NCI-H2227 (cell line): ENCODE data around the gene COA8.

Experiments
- DNase-seq: peaks from one replicate; lab custom pipeline; 2025; ENCODE audit not compliant: unreplicated experiment; lab: John Stamatoyannopoulos, UW

Gene COA8, protein sequence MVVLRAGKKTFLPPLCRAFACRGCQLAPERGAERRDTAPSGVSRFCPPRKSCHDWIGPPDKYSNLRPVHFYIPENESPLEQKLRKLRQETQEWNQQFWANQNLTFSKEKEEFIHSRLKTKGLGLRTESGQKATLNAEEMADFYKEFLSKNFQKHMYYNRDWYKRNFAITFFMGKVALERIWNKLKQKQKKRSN

DNA sequence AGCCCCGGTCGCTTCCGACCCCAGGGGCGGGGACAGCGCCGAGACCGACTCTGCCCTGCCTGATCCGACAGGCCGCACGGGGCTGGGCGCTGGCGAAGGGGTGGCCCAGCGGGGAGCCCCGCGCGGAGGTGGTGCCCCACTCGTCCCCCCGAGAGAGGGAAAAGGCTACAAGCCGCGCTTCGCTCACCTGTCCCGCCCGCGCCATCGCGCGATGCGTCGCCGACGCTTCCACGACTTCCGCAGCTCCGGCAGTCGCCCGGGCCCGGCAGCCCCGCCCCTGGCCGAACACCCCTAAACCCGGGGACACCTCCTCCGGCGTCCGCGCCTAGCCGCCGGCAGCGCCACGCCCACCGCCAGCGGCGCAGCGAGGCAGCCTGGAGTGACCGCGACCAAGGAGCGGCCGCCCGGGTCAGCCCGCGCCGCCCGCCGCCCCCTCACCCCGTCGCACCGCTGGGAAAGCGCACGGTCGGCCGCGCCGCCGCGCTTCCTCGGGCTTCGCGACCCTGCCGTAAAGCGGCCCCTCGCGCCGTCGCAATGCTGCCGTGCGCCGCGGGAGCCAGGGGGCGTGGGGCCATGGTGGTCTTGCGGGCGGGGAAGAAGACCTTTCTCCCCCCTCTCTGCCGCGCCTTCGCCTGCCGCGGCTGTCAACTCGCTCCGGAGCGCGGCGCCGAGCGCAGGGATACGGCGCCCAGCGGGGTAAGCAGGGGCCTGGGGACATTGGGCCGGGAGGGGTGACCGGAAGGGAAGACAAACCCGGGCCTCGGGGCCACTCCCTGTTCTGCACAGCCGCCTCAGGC, at the start of gene COA8, which contains the start of gene BAG5:
TSS of gene COA8 (plus strand) at position 532 of the 797 bp plus-strand sequence. CDS start at position 574, 42 bp downstream.
TSS of gene BAG5 (minus strand) at position 229 of the 797 bp plus-strand sequence. CDS start 1,493 bp downstream, outside the sequence.
- DNase-seq = peak; percentile 95

DNA sequence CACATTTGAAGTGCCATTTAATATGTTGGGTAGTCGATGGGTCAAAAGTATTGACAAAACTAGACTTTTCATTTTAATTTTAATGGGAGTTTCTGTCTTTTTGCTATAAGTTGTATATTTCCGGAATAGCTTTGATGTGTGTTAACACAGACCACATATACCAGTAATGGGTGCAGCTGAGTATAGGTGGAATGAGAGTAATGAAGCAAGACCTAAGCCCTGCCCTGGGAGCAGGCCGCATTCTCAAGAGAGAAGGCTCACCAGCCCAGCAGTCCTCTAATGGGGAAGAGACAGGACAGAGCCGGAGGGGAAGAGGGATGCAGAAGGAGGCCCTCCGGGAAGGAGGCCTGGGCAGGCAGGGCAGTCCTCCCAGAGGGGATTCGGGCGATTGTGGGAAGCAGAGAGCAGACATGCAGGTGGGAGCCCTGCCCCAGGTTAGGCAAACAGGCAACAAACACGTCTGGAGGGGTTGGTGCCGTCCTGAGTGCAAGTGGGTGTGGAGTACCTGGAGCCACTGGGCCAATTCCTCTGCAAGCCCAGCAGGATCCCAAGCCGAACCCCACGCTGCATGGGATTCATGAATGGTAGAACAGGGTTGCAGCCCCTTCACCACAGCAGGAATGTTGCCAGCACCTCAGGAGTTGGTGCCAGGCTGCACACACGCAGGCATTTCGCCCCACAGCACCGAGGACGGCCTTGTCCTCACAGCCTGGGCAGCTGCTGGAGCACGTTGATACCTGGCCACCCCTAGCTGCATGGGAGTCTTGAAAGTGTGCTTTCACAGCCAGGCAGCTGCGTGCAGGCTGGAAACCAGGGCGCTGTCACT, 48.0 kb upstream of the COA8 start:
- no peak for DNase-seq

DNA sequence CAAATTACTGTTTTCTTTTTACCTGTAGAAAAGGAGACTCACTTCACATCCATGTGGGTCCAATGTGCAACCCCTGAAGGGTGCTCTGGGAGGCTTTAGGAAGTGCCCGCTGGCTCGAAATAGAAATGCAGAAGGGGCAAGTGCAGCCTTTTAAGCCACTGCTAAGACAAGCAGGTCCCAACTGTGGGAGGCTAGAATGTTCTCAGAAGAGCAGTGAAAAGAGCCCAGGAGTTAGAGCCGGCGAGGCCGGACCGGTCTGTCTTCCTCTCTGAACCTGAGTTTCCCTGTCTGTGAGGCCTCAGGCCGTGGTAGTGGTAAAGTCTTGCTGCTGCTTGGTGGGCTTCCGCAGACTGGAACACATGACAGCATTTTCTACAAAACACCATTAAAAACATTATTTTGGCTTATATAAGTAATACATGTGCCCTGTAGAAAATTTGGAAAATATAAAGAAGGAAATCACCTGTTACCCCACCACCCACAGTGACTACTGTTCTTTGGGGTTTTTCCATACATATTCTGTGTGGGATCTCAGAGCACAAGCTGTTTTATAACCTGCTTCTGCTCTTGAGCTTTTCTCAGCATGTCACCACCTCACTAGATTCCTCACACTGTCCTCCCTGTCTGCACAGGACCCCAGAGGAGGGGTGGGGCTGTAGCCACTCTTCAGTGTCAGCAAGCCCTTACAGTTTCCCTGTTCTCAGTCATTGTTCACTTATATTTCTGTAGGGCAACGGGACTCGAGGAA, 46.2 kb upstream of the COA8 start:
- no peak for DNase-seq

DNA sequence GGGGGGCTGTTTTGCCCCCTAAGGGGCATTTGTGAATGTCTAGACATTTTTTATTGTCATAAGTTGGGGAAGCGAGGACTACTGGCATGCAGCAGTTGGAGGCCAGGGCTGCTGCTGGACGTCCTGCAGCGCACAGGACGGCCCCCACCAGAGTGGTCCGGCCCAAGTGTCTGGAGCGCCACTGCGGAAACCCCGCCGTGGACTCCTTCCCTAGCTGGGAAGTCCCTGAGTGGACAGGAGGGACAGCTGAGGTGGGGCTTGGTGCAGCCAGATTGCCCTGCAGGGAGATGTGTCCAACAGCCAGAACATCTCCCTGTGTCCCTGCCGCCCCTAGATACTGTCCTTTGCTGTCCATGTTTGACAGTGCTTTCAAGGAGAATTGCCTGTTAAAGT, 45.6 kb upstream of the COA8 start:
- DNase-seq = no peak

GRCh38 chr14:103517721-103518421, 44.9 kb upstream of the COA8 start:
- no peak for DNase-seq

- DNase-seq = peak; percentile 71
Observed at GRCh38 chr14:103518422-103519042, 44.2 kb upstream of the COA8 start.

GRCh38 chr14:103519043-103519836, 43.5 kb upstream of the COA8 start:
- DNase-seq = no peak

GRCh38 chr14:103519837-103520212, 42.9 kb upstream of the COA8 start:
- no peak for DNase-seq

DNA sequence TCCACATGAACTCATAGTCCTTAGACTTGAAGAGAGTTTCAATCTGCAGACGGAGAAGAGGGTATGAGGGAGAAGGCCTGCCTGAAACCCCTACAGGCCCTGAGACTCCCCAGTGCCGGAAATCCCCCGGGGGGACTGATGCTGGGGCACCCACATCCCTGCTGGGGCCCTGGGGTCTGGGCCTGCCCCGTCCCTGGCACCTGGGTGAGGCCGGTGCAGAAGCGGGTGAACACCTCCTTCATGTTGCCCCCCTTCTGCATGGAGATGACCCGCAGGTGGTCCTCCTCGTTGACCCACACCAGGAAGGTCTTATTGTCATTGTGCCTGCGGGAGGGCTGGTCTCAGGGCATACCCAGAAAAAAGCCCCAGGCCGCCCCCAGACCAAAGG, 42.5 kb upstream of the COA8 start:
- no peak for DNase-seq

GRCh38 chr14:103520657-103521437, 41.9 kb upstream of the COA8 start:
- DNase-seq = peak; percentile 83

DNA sequence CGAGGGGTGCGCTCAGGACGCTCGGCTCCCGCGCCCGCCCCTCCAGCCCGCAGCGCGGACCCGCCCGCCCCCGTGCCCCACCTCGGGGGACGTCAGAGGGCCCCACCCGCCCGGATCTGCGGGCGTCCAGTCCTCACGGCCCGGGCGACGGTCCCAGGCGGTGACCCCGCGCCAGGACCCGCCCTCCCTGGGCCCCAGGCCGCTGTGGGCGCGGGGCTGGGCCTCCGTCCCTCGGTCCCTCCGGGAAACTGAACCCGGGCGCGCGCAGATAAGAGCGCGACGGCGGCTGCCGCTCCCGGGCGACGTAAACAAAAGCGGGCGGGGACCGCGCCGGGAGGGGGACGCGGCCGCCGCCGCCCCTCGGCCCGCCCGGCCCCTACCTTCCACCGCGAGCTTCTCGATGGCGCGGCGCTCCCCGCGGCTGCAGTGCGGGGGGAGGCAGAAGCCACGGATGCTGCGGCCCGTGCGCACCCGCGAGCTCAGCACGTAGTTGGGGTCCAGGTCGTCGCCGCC, 41.3 kb upstream of the COA8 start:
- DNase-seq = peak; percentile 53

GRCh38 chr14:103521951-103522563, 40.7 kb upstream of the COA8 start:
- DNase-seq = peak; percentile 65

DNA sequence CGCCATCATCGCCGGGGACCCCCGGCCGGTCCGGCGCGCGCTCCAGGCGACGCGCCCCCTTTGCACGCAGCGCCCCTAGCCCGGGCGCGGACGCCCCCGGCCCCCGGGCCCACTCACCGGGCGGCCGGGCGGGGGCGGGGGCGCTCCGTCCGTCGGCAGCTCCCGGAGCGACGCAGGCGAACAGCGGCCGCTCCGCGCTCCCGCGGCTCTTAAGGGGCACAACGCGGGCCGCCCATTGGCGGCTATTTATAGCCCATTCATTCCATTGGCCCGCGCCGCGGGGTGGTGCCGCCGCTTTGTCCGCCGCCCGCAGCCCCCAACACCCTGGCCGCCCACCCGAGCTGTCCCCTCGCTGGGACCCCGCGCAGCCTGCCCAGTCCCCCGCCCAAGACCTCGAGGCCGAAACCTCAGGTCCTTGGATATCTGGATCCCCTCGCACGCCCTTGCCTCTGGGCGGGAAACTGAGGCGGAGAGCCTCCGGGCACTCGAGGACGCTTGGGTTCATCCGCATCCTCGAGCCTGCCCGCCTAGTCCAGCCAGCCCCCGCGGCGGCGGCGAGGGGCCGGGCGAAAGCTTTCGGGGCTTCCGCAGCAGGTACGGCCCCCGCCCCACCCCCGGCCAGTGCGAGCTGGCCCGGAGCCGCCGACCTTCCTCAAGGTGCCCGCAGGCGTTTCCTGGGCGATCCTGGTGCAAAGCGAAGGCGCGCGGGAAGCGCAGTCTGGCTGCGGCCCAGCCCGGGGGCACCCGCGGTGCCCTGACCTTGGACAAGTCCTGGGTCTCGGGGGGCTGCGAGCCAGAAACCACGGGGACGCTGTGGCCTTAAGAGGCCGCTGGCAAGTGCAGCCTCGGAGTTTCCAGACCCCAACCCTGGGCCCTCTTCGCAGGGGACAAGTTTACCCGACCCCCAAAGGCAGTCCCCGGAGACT, 39.8 kb upstream of the COA8 start, which contains the start of gene CKB:
TSS of gene CKB (minus strand) at position 182 of the 926 bp plus-strand sequence. CDS start 337 bp downstream, outside the sequence.
- peak; percentile 94 for DNase-seq

GRCh38 chr14:103523575-103523954, 39.2 kb upstream of the COA8 start:
- DNase-seq = no peak

DNA sequence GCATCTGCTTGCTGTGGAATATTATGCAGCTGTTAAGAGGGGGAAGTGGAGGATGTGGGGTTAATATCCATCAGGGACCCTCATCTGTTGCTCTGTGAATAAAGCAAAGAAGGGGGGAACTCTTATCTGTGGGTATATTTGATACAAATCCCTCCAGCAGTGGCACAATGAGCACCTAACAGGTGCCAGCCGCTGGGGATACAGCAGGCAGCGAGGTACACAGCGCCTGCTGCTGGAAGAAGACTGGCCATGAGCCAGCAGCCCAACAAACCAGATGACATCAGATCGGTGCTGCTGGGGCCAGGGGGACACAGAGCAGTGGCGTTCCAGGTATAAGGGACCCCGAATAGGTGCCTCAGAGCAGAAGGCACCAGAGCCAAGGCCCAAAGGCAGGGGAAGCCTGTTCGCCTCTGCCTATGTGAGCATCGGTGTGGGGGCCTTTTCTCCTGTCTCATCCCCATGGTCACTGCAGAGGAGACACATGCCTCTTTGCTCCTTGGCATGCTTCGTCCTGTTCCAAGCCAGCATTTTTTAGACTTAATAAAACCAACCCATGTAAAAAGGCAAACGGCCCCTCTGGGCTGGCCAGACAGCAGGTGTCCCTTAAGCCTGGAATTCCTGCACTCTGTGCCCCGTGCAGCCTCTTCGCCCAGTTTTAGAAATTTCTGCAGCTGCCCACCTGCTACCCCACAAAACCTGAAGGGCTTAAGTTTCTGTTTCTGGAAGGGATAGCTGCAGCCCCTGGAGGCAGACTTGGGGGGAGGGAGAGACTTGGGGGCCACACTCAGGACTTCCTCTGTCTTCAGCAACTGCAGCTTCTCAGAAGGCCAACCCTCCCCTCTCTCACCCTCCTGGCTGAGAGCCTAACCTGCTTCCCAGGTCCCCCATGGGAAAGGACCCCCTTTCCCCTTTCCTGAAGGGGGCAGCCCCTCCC, 38.5 kb upstream of the COA8 start:
- DNase-seq = no peak
